Left lung (tissue), 10 donors: Measurements from ENCODE around the gene CRABP2. TPM values are rescaled to one million over a fixed set of nuclear protein-coding genes. Genes with fewer than 3 reads are reported as not detected.

Source experiments
- ATAC-seq: fragments of 200-7000 bp; cut with Tn5 transposase; one replicate; pipeline ENCODE4 v1.9.1; 2020; ENCODE audit warnings: moderate library complexity
- DNase-seq, 4 donors: peaks; one replicate each; pipeline ENCODE4 v3.0.0-alpha.2; 2013 to 2020
- H3K27ac ChIP-seq, 2 donors: fragments of 200-600 bp; sonication (generic) in 1 of 2; one replicate each; pipeline versions ENCODE4 v1.5.0 to v1.8.0; 2020 to 2021
- H3K27me3 ChIP-seq, 2 donors: fragments of 200-600 bp; sonication (generic) in 1 of 2; one replicate each; pipeline versions ENCODE4 v1.5.0 to v1.8.0; 2020 to 2021
- H3K36me3 ChIP-seq, 2 donors: fragments of 200-600 bp; sonication (generic) in 1 of 2; one replicate each; pipeline versions ENCODE4 v1.5.0 to v1.8.0; 2020 to 2021
- H3K4me1 ChIP-seq, 2 donors: fragments of 200-600 bp; one replicate each; pipeline ENCODE4 v1.8.0; 2021
- H3K4me3 ChIP-seq, 2 donors: fragments of 200-600 bp; sonication (generic) in 1 of 2; one replicate each; pipeline versions ENCODE4 v1.5.0 to v1.8.0; 2020 to 2021; ENCODE audit warnings: mild to moderate bottlenecking in 1 of 2
- H3K9me3 ChIP-seq, 2 donors: fragments of 200-600 bp; sonication (generic) in 1 of 2; one replicate each; pipeline versions ENCODE4 v1.5.0 to v1.8.0; 2020 to 2021
- CTCF ChIP-seq, 2 donors: fragments of 200-600 bp; sonication (generic) in 1 of 2; IDR thresholded peaks; one replicate each; pipeline versions ENCODE4 v1.5.0 to v1.8.0; 2021; ENCODE audit warnings: antibody characterized with exemption in 2 of 2
- intact Hi-C, 2 donors: fragments of 100-400 bp; cut with DNase I; formaldehyde crosslinking; loops; one replicate each; pipeline versions ENCODE4 v1.11.2 to v1.14.2; 2022
- polyA plus RNA-seq, 6 donors: library from polyadenylated mRNA; unstranded; fragments of 120-200 nt; gene quantifications; one replicate each; pipeline ENCODE4 v1.2.1, GENCODE V29; 2013; ENCODE audit not compliant: insufficient read length in 6 of 6
- total RNA-seq, 2 donors: library from RNA; stranded (reverse); fragmentation: NEBNext Ultra II Directional; extraction: Animal tissue kit (Norgen Biotek cat#: 25700); gene quantifications; one replicate each; pipeline ENCODE4 v1.2.1, GENCODE V29; 2021
- donor health status: DM: no; HTN: yes; CAD: no.
- donor health status: DM: no; HTN: no; CAD: no.

CRABP2 gene
- total and polyA plus RNA-seq, 8 donors: 2.7 to 154 (median 98.4) TPM

GRCh38 chr1:156697481-156697880, 7.9 kb downstream of the CRABP2 start:
- intact Hi-C loops: no loop called here
- H3K27ac ChIP-seq: no peak overlapping the region
- H3K4me3 ChIP-seq: no peak overlapping the region
- H3K9me3 ChIP-seq: no peaks in the 10 kb centered on the region
- peaks cover 0 to 63% of the 10 kb centered on the region in 2 donors for H3K27me3 ChIP-seq
- peaks cover 6 to 8% of the 10 kb centered on the region in 2 donors for H3K4me1 ChIP-seq
- no peak for TF ChIP-seq CTCF (IDR thresholded peaks at IDR 0.05)
- DNase-seq (peak in 1 of 4 donors; percentile 39), ATAC-seq (no peak)
- H3K36me3 ChIP-seq: no peaks in the 10 kb centered on the region

GRCh38 chr1:156696755-156697154, 8.6 kb downstream of the CRABP2 start:
- peaks cover 0 to 63% of the 10 kb centered on the region in 2 donors for H3K27me3 ChIP-seq
- H3K4me3 ChIP-seq: no peak overlapping the region
- intact Hi-C loops: no loop called here
- TF ChIP-seq CTCF (IDR thresholded peaks at IDR 0.05): no peak
- no peaks in the 10 kb centered on the region for H3K9me3 ChIP-seq
- peak in 1 of 4 donors; percentile 34 for DNase-seq
- no peak overlapping the region for H3K27ac ChIP-seq
- ATAC-seq: no peak
- H3K36me3 ChIP-seq: no peaks in the 10 kb centered on the region
- peaks cover 12 to 15% of the 10 kb centered on the region in 2 donors for H3K4me1 ChIP-seq

GRCh38 chr1:156694690-156694962, 10.8 kb downstream of the CRABP2 start:
- ATAC-seq (no peak), DNase-seq (no peak)
- TF ChIP-seq CTCF (IDR thresholded peaks at IDR 0.05): no peak
- Histone ChIP-seq H3K9me3 (no peaks in the 10 kb centered on the region), H3K27me3 (peaks cover 0 to 64% of the 10 kb centered on the region in 2 donors), H3K27ac (no peak overlapping the region), H3K4me1 (peaks cover 12 to 21% of the 10 kb centered on the region in 2 donors), H3K36me3 (no peaks in the 10 kb centered on the region), H3K4me3 (no peak overlapping the region)
- intact Hi-C loops: no loop called here

GRCh38 chr1:156693848-156694689, 11.3 kb downstream of the CRABP2 start:
- intact Hi-C loops: no loop called here
- TF ChIP-seq CTCF (IDR thresholded peaks at IDR 0.05): no peak
- no peaks in the 10 kb centered on the region for H3K36me3 ChIP-seq
- peak in 2 of 4 donors; percentile 35 to 37 for DNase-seq
- H3K4me1 ChIP-seq: peaks cover 12 to 22% of the 10 kb centered on the region in 2 donors
- peaks cover 0 to 70% of the 10 kb centered on the region in 2 donors for H3K27me3 ChIP-seq
- H3K9me3 ChIP-seq: no peaks in the 10 kb centered on the region
- H3K27ac ChIP-seq: no peak overlapping the region
- no peak overlapping the region for H3K4me3 ChIP-seq
- no peak for ATAC-seq

- DNase-seq: peak in 3 of 4 donors; percentile 47 to 85 (median 51)
These were observed 12.2 kb downstream of the CRABP2 start for GRCh38 chr1:156692925-156693847.

More at GRCh38 chr1:156692925-156693847, 12.2 kb downstream of the CRABP2 start:
- TF ChIP-seq CTCF (IDR thresholded peaks at IDR 0.05): no peak
- peaks cover 12 to 22% of the 10 kb centered on the region in 2 donors for H3K4me1 ChIP-seq
- intact Hi-C loops: no loop called here
- no peaks in the 10 kb centered on the region for H3K9me3 ChIP-seq
- no peak overlapping the region for H3K27ac ChIP-seq
- H3K27me3 ChIP-seq: peaks cover 0 to 78% of the 10 kb centered on the region in 2 donors
- no peak overlapping the region for H3K4me3 ChIP-seq
- H3K36me3 ChIP-seq: no peaks in the 10 kb centered on the region
- ATAC-seq: peak; percentile 64
